ENCODE measurements around the gene SPTLC3. TPM values are rescaled to one million over a fixed set of nuclear protein-coding genes. Genes with fewer than 3 reads are reported as not detected.
A peak's percentile ranks its signal among the peaks of the same experiment; 100 is the strongest.

Gene SPTLC3
- total and polyA plus RNA-seq, 9 donors = 2.1 to 10.5 (median 8.8) TPM

DNA sequence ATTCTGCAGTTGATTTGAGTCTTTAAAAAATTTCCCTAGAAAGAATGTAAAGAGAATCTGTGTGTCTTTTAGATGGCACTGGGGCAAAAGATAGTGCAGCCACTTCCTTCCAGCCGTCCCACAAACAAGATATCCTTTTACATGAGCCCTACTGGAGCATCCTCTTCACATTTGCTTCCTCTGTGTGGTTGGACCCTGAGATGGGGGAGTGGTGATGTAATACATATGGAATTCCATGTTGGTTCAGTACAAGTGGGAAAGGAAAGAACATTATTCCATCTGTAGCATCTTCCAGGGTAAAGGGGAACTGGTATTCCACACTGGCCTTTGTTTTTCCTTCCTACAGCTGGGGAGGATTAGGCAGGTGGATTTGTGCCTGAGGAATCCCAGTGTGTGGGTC lies 133.4 kb downstream of the SPTLC3 start:
- intact Hi-C loops (cut with DNase I) = no loop called here
- no peaks in the 10 kb centered on the region for H3K27me3 ChIP-seq
- H3K9me3 ChIP-seq = no peaks in the 10 kb centered on the region
- no peaks in the 10 kb centered on the region for H3K36me3 ChIP-seq
- TF ChIP-seq, protein P1, sequence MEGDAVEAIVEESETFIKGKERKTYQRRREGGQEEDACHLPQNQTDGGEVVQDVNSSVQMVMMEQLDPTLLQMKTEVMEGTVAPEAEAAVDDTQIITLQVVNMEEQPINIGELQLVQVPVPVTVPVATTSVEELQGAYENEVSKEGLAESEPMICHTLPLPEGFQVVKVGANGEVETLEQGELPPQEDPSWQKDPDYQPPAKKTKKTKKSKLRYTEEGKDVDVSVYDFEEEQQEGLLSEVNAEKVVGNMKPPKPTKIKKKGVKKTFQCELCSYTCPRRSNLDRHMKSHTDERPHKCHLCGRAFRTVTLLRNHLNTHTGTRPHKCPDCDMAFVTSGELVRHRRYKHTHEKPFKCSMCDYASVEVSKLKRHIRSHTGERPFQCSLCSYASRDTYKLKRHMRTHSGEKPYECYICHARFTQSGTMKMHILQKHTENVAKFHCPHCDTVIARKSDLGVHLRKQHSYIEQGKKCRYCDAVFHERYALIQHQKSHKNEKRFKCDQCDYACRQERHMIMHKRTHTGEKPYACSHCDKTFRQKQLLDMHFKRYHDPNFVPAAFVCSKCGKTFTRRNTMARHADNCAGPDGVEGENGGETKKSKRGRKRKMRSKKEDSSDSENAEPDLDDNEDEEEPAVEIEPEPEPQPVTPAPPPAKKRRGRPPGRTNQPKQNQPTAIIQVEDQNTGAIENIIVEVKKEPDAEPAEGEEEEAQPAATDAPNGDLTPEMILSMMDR (IDR thresholded peaks at IDR 0.05) = no peak
- TF ChIP-seq POLR2A (IDR thresholded peaks at IDR 0.05) (no peak), EP300 (IDR thresholded peaks at IDR 0.05) (no peak)
- DNase-seq = no peak
- H3K27ac ChIP-seq = no peak overlapping the region
- H3K4me1 ChIP-seq (ENCODE audit: insufficient read depth) = no peaks in the 10 kb centered on the region
- 68 to 83% (median 75%) methylated on average over 1 of the region's 1 CpG for WGBS, 3 donors
- no peak overlapping the region for H3K4me3 ChIP-seq

DNA sequence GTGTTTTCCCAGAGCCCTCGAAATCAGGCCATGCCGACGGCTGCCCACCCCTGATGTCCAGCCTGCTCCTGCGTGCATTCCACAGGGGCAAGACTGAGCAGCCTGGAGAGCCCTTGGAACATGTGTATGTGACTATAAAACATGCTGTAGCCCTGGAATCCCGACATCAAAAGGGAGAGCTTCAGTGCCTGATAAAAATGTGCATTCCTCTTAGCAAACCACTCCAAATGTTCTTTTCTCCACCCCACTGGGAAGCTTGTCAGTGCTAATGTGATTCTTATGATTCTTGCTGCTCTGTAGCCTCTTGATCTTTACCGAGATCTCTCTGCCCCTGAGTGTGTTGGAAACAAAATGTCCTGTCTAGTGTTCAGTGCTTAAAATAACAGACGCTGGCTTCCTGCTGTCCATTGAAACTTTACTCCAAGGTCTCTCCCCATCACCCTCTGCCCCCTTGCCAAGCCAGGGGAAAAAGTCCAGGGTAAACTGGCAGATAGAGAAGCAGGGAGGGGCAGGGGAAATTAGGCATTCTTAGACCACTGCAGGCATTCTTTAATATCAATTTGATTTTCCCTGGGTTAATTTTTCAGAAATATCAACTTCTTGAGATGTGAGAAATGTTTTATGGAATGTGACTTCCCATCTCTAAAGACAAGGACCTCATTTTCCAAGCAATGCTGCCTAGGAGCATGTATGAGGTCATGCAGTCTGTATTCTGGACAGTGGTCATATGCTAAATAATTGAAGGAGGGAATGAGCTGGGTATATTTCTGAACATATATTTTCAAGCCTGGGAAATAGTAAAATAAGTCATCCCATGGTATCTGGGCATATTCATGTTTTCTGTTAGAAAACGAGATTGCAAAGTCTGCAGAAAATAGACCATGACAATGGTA lies 138.5 kb downstream of the SPTLC3 start:
- Histone ChIP-seq H3K36me3 (no peaks in the 10 kb centered on the region), H3K4me1 (ENCODE audit: insufficient read depth) (no peaks in the 10 kb centered on the region), H3K4me3 (no peak overlapping the region), H3K27ac (no peak overlapping the region), H3K9me3 (no peaks in the 10 kb centered on the region), H3K27me3 (no peaks in the 10 kb centered on the region)
- DNase-seq = peak in 2 of 5 donors; percentile 10 to 36
- intact Hi-C loops (cut with DNase I) = no loop called here
- WGBS, 3 donors = 12 to 16% (median 15%) methylated on average over 8 of the region's 8 CpGs
- no peak for TF ChIP-seq POLR2A (IDR thresholded peaks at IDR 0.05)
- TF ChIP-seq, protein P1 (IDR thresholded peaks at IDR 0.05) = no peak
- TF ChIP-seq EP300 (IDR thresholded peaks at IDR 0.05) = no peak

DNA sequence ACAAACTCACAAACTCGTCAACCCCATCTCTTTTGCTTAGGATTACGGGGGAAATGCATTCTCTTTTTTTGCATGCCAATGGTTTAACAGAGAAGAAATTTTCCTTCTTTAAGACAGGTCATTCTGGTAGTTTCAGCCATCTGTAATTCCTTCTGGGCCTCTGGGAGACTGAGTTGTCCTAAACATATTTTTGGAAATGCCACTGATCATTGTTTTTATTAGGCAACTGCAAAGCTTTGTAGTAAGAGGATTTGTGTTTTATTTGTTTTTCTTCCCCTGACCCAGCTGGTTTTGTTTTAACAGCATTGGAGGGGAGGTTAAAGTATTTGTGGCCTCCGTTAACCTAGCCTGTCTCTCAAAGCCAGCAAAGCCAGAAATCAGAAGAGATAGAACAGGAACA lies 139.2 kb downstream of the SPTLC3 start:
- no peak for TF ChIP-seq POLR2A (IDR thresholded peaks at IDR 0.05)
- no peak for TF ChIP-seq EP300 (IDR thresholded peaks at IDR 0.05)
- TF ChIP-seq, protein P1 (IDR thresholded peaks at IDR 0.05) = no peak
- WGBS, 3 donors = 63 to 71% (median 70%) methylated on average over 3 of the region's 3 CpGs
- DNase-seq = no peak
- H3K4me3 ChIP-seq = no peak overlapping the region
- no peaks in the 10 kb centered on the region for H3K9me3 ChIP-seq
- H3K27ac ChIP-seq = no peak overlapping the region
- no peaks in the 10 kb centered on the region for H3K36me3 ChIP-seq
- no peaks in the 10 kb centered on the region for H3K4me1 ChIP-seq (ENCODE audit: insufficient read depth)
- intact Hi-C loops (cut with DNase I) = no loop called here
- H3K27me3 ChIP-seq = no peaks in the 10 kb centered on the region

DNA sequence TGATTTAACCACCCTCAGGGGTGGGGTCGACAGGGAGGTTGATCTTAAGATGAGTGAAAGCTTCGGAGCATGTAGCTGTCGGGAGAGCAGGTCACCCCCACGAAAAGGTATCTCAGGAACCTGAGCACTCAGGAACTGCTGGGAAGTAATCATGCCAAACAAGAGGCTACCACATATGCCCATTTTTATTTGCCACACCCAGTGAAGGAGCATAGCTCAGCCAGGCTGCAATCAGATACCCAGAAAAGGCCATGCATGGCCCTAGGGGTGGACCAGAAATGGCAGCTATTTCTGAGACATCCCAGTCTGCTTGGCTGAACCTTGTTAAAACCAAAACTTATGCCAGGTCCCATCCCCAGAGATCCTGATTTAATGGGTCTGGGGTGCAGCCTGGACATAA lies 139.6 kb downstream of the SPTLC3 start:
- no peaks in the 10 kb centered on the region for H3K9me3 ChIP-seq
- no peaks in the 10 kb centered on the region for H3K36me3 ChIP-seq
- no peaks in the 10 kb centered on the region for H3K27me3 ChIP-seq
- H3K27ac ChIP-seq = no peak overlapping the region
- no peak for DNase-seq
- intact Hi-C loops (cut with DNase I) = no loop called here
- WGBS, 3 donors = 79 to 82% (median 80%) methylated on average over 4 of the region's 4 CpGs
- no peaks in the 10 kb centered on the region for H3K4me1 ChIP-seq (ENCODE audit: insufficient read depth)
- no peak for TF ChIP-seq POLR2A (IDR thresholded peaks at IDR 0.05)
- TF ChIP-seq, protein P1 (IDR thresholded peaks at IDR 0.05) = no peak
- TF ChIP-seq EP300 (IDR thresholded peaks at IDR 0.05) = no peak
- H3K4me3 ChIP-seq = no peak overlapping the region
